ENCODE measurements around the gene MAPK12.

MAPK12 gene

DNA sequence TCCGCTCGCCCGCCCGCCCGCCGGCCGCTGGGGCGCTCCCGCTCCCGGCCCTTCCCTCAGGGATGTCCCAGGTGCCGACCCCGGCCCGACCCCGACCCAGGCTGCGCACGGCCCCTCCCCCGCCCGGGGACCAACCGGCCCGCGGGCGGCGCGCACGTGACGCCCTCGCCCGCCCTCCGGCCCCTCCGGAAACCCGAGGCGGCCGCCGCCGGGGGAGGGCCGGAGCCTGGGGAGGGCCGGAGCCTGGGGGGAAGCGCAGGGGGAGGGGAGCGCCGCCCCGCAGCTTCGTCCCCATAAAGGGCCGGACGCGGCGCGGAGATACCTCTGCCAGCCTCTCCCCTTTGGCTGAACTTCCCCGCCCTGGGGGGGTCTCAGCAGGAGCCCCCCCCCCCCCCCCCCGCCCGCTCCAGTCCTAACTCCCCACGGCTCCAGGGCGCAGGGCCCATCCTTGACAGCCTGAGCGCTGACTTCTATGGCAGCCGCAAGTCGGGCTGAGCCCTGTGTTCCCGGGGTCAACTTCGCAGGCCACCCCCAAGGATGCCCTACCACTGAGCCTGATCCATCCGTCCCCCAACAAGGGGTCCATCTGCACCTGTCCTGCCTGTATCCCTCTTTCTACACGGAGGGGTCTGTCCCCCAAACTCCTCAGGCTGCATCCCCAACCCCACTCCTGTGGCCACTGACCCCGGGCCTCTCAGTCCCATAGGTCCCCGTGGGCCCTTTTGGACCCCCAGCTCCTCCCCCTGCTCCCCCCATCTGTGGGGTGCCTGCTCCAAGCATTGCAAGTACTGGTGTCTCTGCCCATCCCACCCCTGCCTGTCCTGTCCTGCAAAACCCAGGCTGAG is at the start of gene MAPK12:
Gene MAPK12, minus strand, starts transcription at position 69 of the 845 bp plus-strand sequence. CDS start 174 bp downstream, outside the sequence.
- peak; percentile 94 for DNase-seq (ENCODE audit: low spot score)
- TF ChIP-seq, protein P1, sequence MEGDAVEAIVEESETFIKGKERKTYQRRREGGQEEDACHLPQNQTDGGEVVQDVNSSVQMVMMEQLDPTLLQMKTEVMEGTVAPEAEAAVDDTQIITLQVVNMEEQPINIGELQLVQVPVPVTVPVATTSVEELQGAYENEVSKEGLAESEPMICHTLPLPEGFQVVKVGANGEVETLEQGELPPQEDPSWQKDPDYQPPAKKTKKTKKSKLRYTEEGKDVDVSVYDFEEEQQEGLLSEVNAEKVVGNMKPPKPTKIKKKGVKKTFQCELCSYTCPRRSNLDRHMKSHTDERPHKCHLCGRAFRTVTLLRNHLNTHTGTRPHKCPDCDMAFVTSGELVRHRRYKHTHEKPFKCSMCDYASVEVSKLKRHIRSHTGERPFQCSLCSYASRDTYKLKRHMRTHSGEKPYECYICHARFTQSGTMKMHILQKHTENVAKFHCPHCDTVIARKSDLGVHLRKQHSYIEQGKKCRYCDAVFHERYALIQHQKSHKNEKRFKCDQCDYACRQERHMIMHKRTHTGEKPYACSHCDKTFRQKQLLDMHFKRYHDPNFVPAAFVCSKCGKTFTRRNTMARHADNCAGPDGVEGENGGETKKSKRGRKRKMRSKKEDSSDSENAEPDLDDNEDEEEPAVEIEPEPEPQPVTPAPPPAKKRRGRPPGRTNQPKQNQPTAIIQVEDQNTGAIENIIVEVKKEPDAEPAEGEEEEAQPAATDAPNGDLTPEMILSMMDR (IDR thresholded peaks at IDR 0.05; ENCODE audit: extremely low read depth, missing control alignments) = no peak

GRCh38 chr22:50310949-50311444 is 49.5 kb upstream of the MAPK12 start:
- DNase-seq (ENCODE audit: low spot score) = no peak
- TF ChIP-seq, protein P1 (IDR thresholded peaks at IDR 0.05; ENCODE audit: extremely low read depth, missing control alignments) = no peak

GRCh38 chr22:50310031-50310722 is 48.7 kb upstream of the MAPK12 start:
- DNase-seq (ENCODE audit: low spot score) = no peak

GRCh38 chr22:50309601-50309991 is 48.1 kb upstream of the MAPK12 start:
- DNase-seq (ENCODE audit: low spot score) = no peak
- TF ChIP-seq, protein P1 (IDR thresholded peaks at IDR 0.05; ENCODE audit: extremely low read depth, missing control alignments) = no peak

More at GRCh38 chr22:50310031-50310722, 48.7 kb upstream of the MAPK12 start:
- TF ChIP-seq, protein P1 (IDR thresholded peaks at IDR 0.05; ENCODE audit: extremely low read depth, missing control alignments) = no peak

DNA sequence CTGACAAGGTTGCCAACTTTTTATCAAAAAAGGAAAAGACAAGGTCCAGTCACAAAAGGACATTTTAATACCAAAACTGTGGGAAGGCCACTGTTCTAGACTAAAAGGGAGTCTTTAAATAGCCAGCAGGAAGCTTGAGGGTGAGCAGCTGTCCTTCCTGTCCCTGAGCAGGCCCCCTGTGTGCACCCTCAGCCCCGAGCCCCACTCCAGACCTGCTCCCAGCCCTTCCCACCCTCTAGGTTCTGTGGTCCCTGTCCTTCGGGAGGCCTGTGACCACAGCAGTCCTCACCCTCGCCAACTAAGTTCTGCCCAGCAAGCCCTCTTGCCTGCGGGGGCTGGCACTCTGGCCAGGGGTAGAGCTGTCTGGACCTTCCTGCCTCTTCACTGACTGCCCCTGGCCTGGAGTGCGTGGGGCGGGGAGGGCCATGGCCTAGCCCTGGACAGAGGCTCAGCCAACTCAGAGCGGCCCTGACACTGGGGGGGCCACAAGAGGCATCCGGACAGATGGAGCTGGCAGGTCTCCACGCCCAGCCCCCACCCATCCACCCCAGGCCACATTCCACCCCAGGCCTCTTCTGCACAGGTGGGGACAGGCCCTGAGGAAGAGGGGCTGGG is 47.6 kb upstream of the MAPK12 start:
- DNase-seq (ENCODE audit: low spot score) = no peak
- TF ChIP-seq, protein P1 (IDR thresholded peaks at IDR 0.05; ENCODE audit: extremely low read depth, missing control alignments) = no peak

DNA sequence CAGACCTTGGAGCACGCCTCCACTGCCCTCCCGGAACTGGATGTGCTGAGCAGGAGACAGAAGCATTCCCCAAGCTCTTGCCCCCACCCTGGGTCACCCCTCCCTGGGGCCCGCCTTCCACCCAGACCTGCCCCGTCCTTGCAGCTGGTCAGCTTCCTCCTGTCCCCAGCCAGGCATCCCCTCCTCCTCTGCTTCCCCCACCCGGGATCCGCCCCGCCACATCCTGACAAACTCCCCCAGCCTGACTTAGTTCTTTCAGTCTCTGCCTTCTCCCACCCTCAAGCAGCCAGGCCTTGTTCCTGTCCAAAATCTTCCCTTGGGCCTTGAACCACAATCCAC is 47.1 kb upstream of the MAPK12 start:
- TF ChIP-seq, protein P1 (IDR thresholded peaks at IDR 0.05; ENCODE audit: extremely low read depth, missing control alignments) = no peak
- DNase-seq (ENCODE audit: low spot score) = no peak

Measured in GM20000 (cell line).